GM23338 (cell line): ENCODE data around the gene ACOX2. TPM values are rescaled to one million over a fixed set of nuclear protein-coding genes. Genes with fewer than 3 reads are reported as not detected.

Experiments
- ATAC-seq: fragments of 200-7000 bp; cut with Tn5 transposase; 3 replicates; pipeline ENCODE4 v1.9.1; 2020
- DNase-seq: peaks from one replicate; pipeline ENCODE4 v3.0.0-alpha.2; 2015; ENCODE audit warnings: low spot score
- H2AFZ ChIP-seq: fragments of 200-600 bp; sonication (generic); 2 replicates; pipeline ENCODE4 v1.8.0; 2016; ENCODE audit warnings: antibody characterized with exemption, mild to moderate bottlenecking, moderate library complexity
- H3F3A ChIP-seq: fragments of 200-600 bp; sonication (generic); replicated peaks from 2 replicates; pipeline ENCODE4 v1.8.0; 2017; ENCODE audit warnings: antibody characterized with exemption, mixed run types, low read depth
- H3K27ac ChIP-seq: fragments of 200-600 bp; sonication (generic); 2 replicates; pipeline ENCODE4 v1.6.1; 2016; ENCODE audit warnings: low read depth
- H3K27me3 ChIP-seq: fragments of 200-600 bp; sonication (generic); 2 replicates; pipeline ENCODE4 v1.8.0; 2016; ENCODE audit warnings: mild to moderate bottlenecking, mixed run types, moderate library complexity; ENCODE audit not compliant: insufficient read depth
- H3K36me3 ChIP-seq: fragments of 200-600 bp; sonication (generic); 2 replicates; pipeline ENCODE4 v1.8.0; 2016; ENCODE audit warnings: mild to moderate bottlenecking; ENCODE audit not compliant: insufficient read depth
- H3K4me1 ChIP-seq: fragments of 200-600 bp; sonication (generic); 2 replicates; pipeline ENCODE4 v1.8.0; 2016; ENCODE audit warnings: mild to moderate bottlenecking, moderate library complexity; ENCODE audit not compliant: insufficient read depth
- H3K4me2 ChIP-seq: fragments of 200-600 bp; sonication (generic); 2 replicates; pipeline ENCODE4 v1.7.1; 2017; ENCODE audit warnings: mixed run types
- H3K4me3 ChIP-seq: fragments of 200-600 bp; sonication (generic); 2 replicates; pipeline ENCODE4 v1.6.1; 2016; ENCODE audit warnings: mixed run types
- H3K79me2 ChIP-seq: fragments of 200-600 bp; sonication (generic); replicated peaks from 2 replicates; pipeline ENCODE4 v1.8.0; 2017; ENCODE audit warnings: mild to moderate bottlenecking; ENCODE audit not compliant: insufficient read depth
- H3K9me2 ChIP-seq: fragments of 200-600 bp; sonication (generic); 2 replicates; pipeline ENCODE4 v1.8.0; 2017; ENCODE audit not compliant: insufficient read depth
- H4K20me1 ChIP-seq: fragments of 200-600 bp; sonication (generic); replicated peaks from 2 replicates; pipeline ENCODE4 v1.8.0; 2017; ENCODE audit warnings: mild to moderate bottlenecking; ENCODE audit not compliant: insufficient read depth
- H3K27ac Mint-ChIP-seq: 2 replicates; pipeline ENCODE4 v1.8.0; 2020; ENCODE audit warnings: inconsistent platforms, mild to moderate bottlenecking, moderate library complexity, mixed read lengths
- H3K27me3 Mint-ChIP-seq: 3 replicates; pipeline ENCODE4 v1.8.0; 2022; ENCODE audit warnings: low read depth, mild to moderate bottlenecking, moderate library complexity, mixed read lengths, inconsistent platforms; ENCODE audit not compliant: insufficient read depth, poor library complexity
- H3K36me3 Mint-ChIP-seq: 3 replicates; pipeline ENCODE4 v1.8.0; 2021; ENCODE audit warnings: low read depth, mild to moderate bottlenecking, inconsistent platforms, moderate library complexity, mixed read lengths
- H3K4me1 Mint-ChIP-seq: 3 replicates; pipeline ENCODE4 v1.8.0; 2020; ENCODE audit warnings: mild to moderate bottlenecking, inconsistent platforms, mixed read lengths
- H3K4me3 Mint-ChIP-seq: 3 replicates; pipeline ENCODE4 v1.8.0; 2021; ENCODE audit warnings: moderate library complexity, mild to moderate bottlenecking, inconsistent platforms, mixed read lengths
- H3K9me3 Mint-ChIP-seq: 3 replicates; pipeline ENCODE4 v1.8.0; 2020; ENCODE audit warnings: moderate library complexity, mild to moderate bottlenecking, inconsistent platforms, mixed read lengths
- CREB1 ChIP-seq: fragments of 250-450 bp; sonication (Bioruptor Pico); IDR thresholded peaks from 2 replicates; pipeline ENCODE4 v1.5.0; 2020; ENCODE audit warnings: low read depth, mild to moderate bottlenecking, moderate library complexity
- CTCF ChIP-seq, 2 experiments: fragments of 200-600 bp in 1 of 2; sonication (generic) in 1 of 2; conservative IDR thresholded peaks; 2 replicates each; pipeline versions ENCODE4 v1.5.1 to v1.6.1; 2016 to 2017; ENCODE audit warnings: antibody characterized with exemption in 2 of 2, low read depth in 2 of 2, mild to moderate bottlenecking in 2 of 2, moderate library complexity in 1 of 2
- EZH2 ChIP-seq: fragments of 200-600 bp; sonication (generic); IDR thresholded peaks from one replicate; pipeline ENCODE4 v1.8.0; 2017; ENCODE audit warnings: antibody characterized with exemption, mild to moderate bottlenecking, low read depth; ENCODE audit not compliant: unreplicated experiment
- EZH2phosphoT487 ChIP-seq: fragments of 200-600 bp; sonication (generic); IDR thresholded peaks from one replicate; pipeline ENCODE4 v1.8.1; 2018; ENCODE audit warnings: antibody characterized with exemption; ENCODE audit not compliant: unreplicated experiment
- JUNB ChIP-seq: IDR thresholded peaks from one replicate; pipeline ENCODE4 v1.6.1; 2016; ENCODE audit warnings: antibody characterized with exemption; ENCODE audit not compliant: unreplicated experiment
- NANOG ChIP-seq: IDR thresholded peaks from 2 replicates; pipeline ENCODE4 v1.6.1; 2016; ENCODE audit warnings: antibody characterized with exemption, borderline replicate concordance
- POLR2AphosphoS5 ChIP-seq: IDR thresholded peaks from 2 replicates; pipeline ENCODE4 v1.6.1; 2016; ENCODE audit warnings: antibody characterized with exemption, low read depth
- STAT1 ChIP-seq: IDR thresholded peaks from one replicate; pipeline ENCODE4 v1.6.1; 2016; ENCODE audit warnings: antibody characterized with exemption; ENCODE audit not compliant: unreplicated experiment
- ZNF114 ChIP-seq: fragments of 250-450 bp; sonication (Bioruptor Pico); IDR thresholded peaks from 2 replicates; pipeline ENCODE4 v1.5.0; 2020; ENCODE audit warnings: mild to moderate bottlenecking, moderate library complexity
- ZNF331 ChIP-seq: fragments of 250-450 bp; sonication (Bioruptor Pico); IDR thresholded peaks from 2 replicates; pipeline ENCODE4 v1.5.0; 2020; ENCODE audit warnings: low read depth, mild to moderate bottlenecking, moderate library complexity
- polyA plus RNA-seq: library from polyadenylated mRNA; unstranded; fragments of >200 nt; fragmentation: Nextera tagmentation; extraction: Ambion mirVana; gene quantifications from 2 replicates; pipeline ENCODE4 v1.2.1, GENCODE V29; 2016
- total RNA-seq: library from RNA; depleted of rRNA; stranded (reverse); fragments of >200 nt; shearing (Covaris generic); gene quantifications from 2 replicates; pipeline ENCODE4 v1.2.3, GENCODE V29; 2014
- TF ChIP-seq, protein P1 (sequence below): IDR thresholded peaks from 2 replicates; pipeline ENCODE4 v1.6.1; 2016; ENCODE audit warnings: antibody characterized with exemption

ACOX2 gene
- total and polyA plus RNA-seq, 2 experiments from 2014 or later = 1.1 to 1.9 TPM

GRCh38 chr3:58544541-58544940, 7.6 kb upstream of the ACOX2 start (continued):
- TF ChIP-seq CTCF (conservative IDR thresholded peaks at IDR 0.05; ENCODE audit: low read depth in 2 of 2) (no peak), STAT1 (no peak), NANOG (no peak), ZNF114 (CRISPR knock-in tag) (no peak)

- H3K4me1 ChIP-seq = no peaks in the 10 kb centered on the region
- DNase-seq = no peak
These were observed 3.3 kb upstream of the ACOX2 start for GRCh38 chr3:58540176-58540858.

DNA sequence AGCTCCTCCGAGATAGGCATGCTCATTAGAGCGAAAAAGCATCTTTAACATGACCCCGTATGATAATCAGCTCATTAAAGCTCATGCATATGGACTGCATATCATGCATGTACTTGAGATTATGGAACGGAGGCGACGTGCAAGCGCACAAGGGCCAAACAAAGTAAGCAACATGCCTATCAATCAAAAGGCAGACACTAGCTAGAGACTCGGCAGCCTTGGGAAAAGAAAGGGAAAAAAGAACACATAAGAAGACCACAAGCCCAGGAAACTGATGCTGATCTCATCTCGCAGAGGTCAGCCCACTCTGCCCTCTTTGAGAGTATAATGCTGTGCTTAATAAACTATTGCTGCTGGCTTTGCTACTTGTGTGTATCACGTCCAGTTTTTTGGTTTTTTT, 2.6 kb upstream of the ACOX2 start:
- Mint-ChIP-seq H3K27ac (no peak overlapping the region), H3K36me3 (no peaks in the 10 kb centered on the region), H3K4me1 (peaks cover 10% of the 10 kb centered on the region), H3K4me3 (no peak overlapping the region), H3K27me3 (peaks cover 1% of the 10 kb centered on the region), H3K9me3 (no peaks in the 10 kb centered on the region)
- H3K36me3 ChIP-seq = no peaks in the 10 kb centered on the region
- no peak for DNase-seq
- H3K4me2 ChIP-seq = no peak overlapping the region
- H3K79me2 ChIP-seq = no peaks in the 10 kb centered on the region
- no peaks in the 10 kb centered on the region for H3K27me3 ChIP-seq
- H4K20me1 ChIP-seq = no peaks in the 10 kb centered on the region
- no peaks in the 10 kb centered on the region for H3K4me1 ChIP-seq
- H3K27ac ChIP-seq = no peak overlapping the region
- no peak overlapping the region for H3K4me3 ChIP-seq
- no peak for ATAC-seq
- H3F3A ChIP-seq = no peaks in the 10 kb centered on the region
- no peaks in the 10 kb centered on the region for H3K9me2 ChIP-seq
- H2AFZ ChIP-seq = no peak overlapping the region
- TF ChIP-seq ZNF331 (CRISPR knock-in tag) = no peak
- no peak for TF ChIP-seq STAT1
- no peak for TF ChIP-seq EZH2phosphoT487
- no peak for TF ChIP-seq CREB1
- TF ChIP-seq, protein P1, sequence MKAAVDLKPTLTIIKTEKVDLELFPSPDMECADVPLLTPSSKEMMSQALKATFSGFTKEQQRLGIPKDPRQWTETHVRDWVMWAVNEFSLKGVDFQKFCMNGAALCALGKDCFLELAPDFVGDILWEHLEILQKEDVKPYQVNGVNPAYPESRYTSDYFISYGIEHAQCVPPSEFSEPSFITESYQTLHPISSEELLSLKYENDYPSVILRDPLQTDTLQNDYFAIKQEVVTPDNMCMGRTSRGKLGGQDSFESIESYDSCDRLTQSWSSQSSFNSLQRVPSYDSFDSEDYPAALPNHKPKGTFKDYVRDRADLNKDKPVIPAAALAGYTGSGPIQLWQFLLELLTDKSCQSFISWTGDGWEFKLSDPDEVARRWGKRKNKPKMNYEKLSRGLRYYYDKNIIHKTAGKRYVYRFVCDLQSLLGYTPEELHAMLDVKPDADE = no peak
- TF ChIP-seq JUNB = no peak
- TF ChIP-seq EZH2 = no peak
- no peak for TF ChIP-seq NANOG
- no peak for TF ChIP-seq POLR2AphosphoS5

More at GRCh38 chr3:58540176-58540858, 3.3 kb upstream of the ACOX2 start:
- no peaks in the 10 kb centered on the region for H3K36me3 Mint-ChIP-seq
- Histone ChIP-seq H2AFZ (no peak overlapping the region), H3K79me2 (no peaks in the 10 kb centered on the region), H3K36me3 (no peaks in the 10 kb centered on the region), H3K4me3 (no peak overlapping the region), H4K20me1 (no peaks in the 10 kb centered on the region), H3F3A (no peaks in the 10 kb centered on the region), H3K4me2 (no peak overlapping the region), H3K9me2 (no peaks in the 10 kb centered on the region), H3K27me3 (no peaks in the 10 kb centered on the region), H3K27ac (no peak overlapping the region)
- H3K27ac Mint-ChIP-seq = no peak overlapping the region
- H3K9me3 Mint-ChIP-seq = no peaks in the 10 kb centered on the region
- no peak for TF ChIP-seq CTCF (conservative IDR thresholded peaks at IDR 0.05; ENCODE audit: low read depth in 2 of 2)
- ATAC-seq = no peak
- peaks cover 10% of the 10 kb centered on the region for H3K4me1 Mint-ChIP-seq
- no peak overlapping the region for H3K4me3 Mint-ChIP-seq
- peaks cover 1% of the 10 kb centered on the region for H3K27me3 Mint-ChIP-seq
